SK-N-MC (cell line): ENCODE results near the gene AGAP4.
"Not testable (repeated sequence)": the region's sequence is repeated elsewhere in the genome, so short reads cannot be mapped to it uniquely, and the experiment has no call there.

Source experiments
- EZH2 ChIP-seq: fragments of 200-600 bp; sonication (generic); IDR thresholded peaks from one replicate; pipeline ENCODE4 v1.6.1; 2017; ENCODE audit warnings: antibody characterized with exemption
- FOXP2 ChIP-seq: optimal IDR thresholded peaks from 2 replicates; pipeline ENCODE3; 2011; ENCODE audit warnings: mild to moderate bottlenecking, moderate library complexity; ENCODE audit not compliant: insufficient read depth; ENCODE audit errors: extremely low read length, control extremely low read depth
- POLR2AphosphoS5 ChIP-seq: IDR thresholded peaks from 2 replicates; pipeline ENCODE4 v1.6.1; 2012; ENCODE audit warnings: mild to moderate bottlenecking, low read depth, low read length, borderline replicate concordance

DNA sequence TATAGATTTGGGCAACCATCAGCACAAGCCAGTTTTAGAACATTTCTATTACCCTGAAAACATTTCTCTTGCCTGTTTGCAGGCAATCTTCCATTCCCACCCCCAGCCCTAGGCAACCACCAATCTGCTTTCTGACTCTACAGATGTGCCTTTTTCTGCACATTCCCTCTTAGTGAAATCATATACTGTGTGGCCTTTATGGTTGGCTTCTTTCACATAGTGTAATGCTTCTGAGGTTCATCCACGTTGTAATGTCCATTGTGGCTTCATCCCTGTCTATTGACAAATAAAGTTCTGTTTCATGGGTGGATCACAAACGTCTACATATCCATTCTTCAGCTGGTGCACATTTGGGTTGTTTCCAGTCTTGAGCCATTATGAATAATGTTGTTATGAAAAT lies 42.3 kb downstream of the AGAP4 start:
- TF ChIP-seq EZH2, POLR2AphosphoS5, FOXP2: not testable (repeated sequence)
